Stimulated activated CD4-positive, alpha-beta T cell treated with anti-CD3 and anti-CD28 coated beads, Interleukin-12 subunit alpha, Interleukin-12 subunit beta, amount 100 ng/mL, for 4 hours (primary cell): ENCODE data around the gene RHBG.
"Not testable (repeated sequence)": the region's sequence is repeated elsewhere in the genome, so short reads cannot be mapped to it uniquely, and the experiment has no call there.

Experiments
- DNase-seq: peaks from one replicate; pipeline ENCODE4 v3.0.0-alpha.2; 2020

Gene RHBG

GRCh38 chr1:156368889-156369684 is at the start of gene RHBG:
RHBG (plus strand) TSS chr1:156369211; CDS start chr1:156369250, 39 bp downstream.
- DNase-seq = no peak

DNA sequence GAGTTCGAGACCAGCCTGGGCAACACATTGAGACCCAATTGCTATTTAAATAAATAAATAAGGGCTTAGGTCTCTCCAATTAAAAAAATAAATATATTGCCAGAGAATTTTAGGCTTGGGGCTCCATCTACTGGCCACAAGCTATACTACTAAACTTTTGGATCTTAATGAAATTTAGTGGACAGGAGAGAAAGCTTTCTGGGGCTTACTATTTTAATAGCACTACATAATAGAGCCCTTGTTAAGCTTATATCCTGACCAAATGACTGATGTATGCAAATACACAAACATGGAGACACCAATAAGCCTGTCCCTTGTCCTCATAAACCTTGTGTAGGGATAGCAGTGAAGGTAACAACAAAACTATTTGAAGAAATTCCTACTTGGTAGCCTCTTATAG is 49.3 kb upstream of the RHBG start:
- no peak for DNase-seq

DNA sequence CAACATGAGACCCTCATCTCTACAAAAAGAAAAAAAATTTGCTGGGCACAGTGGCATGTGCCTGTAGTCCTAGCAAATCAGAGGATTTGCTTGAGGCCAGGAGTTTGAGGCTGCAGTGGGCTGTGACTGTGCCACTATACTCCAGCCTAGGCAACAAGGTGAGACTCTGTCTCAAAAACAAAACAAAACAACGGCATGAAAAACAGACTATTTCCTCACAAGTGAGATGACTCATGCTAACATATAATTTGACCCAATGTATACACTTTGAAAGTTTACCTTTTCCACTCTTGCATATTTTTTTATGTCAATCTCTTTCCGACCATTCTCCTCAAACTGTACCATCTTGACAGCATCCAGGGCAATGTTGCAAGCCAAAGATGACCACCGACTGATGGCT is 48.5 kb upstream of the RHBG start:
- DNase-seq = no peak

DNA sequence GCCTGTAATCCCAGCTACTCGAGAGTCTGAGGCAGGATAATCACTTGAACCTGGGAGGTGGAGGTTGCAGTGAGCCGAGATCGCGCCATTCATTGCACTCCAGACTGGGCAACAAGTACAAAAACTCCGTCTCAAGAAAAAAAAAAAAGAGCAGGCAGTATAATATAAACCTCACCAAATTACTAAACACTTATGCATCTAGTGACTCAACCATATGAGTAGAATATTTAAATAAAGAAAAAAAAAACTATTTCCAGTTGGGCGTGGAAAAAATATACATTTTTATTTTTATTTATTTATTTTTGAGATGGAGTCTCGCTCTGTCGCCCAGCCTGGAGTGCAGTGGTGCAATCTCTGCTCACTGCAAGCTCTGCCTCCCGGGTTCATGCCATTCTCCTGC is 45.8 kb upstream of the RHBG start:
- DNase-seq = not testable (repeated sequence)

DNA sequence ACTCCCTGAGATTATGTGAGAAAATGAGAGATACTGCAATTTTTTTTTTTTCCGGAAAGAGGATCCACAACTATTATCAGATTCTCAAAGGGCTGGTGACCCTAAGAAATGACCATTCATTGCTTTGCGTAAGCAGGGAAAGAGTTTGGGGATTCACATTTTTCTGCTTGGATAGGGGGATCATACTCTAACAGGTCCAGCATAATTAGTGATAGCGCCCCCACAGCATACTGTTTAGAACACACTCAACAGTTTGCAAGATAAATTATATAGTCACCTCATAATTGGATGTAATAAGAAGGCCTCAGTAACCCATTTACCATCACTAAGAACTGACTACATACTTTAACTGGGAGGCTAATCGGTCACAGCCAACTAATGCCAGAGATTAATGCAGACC is 32.8 kb upstream of the RHBG start:
- no peak for DNase-seq

GRCh38 chr1:156337052-156337887 is 31.7 kb upstream of the RHBG start:
- DNase-seq = no peak

DNA sequence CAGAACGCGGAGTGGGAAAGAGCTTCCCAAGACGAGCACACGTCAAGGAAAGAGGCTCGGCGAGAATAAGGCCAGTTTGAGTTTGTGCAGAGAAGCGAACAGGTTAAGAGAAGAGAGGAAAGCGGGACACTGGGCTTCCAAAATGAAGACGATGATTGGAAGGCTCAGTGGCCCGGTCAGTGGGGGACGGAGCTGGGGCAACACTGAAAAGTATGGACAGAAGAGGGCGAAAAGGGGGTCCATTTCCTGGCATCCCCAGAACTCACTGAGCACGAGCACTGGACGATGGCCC is 31.2 kb upstream of the RHBG start:
- no peak for DNase-seq

DNA sequence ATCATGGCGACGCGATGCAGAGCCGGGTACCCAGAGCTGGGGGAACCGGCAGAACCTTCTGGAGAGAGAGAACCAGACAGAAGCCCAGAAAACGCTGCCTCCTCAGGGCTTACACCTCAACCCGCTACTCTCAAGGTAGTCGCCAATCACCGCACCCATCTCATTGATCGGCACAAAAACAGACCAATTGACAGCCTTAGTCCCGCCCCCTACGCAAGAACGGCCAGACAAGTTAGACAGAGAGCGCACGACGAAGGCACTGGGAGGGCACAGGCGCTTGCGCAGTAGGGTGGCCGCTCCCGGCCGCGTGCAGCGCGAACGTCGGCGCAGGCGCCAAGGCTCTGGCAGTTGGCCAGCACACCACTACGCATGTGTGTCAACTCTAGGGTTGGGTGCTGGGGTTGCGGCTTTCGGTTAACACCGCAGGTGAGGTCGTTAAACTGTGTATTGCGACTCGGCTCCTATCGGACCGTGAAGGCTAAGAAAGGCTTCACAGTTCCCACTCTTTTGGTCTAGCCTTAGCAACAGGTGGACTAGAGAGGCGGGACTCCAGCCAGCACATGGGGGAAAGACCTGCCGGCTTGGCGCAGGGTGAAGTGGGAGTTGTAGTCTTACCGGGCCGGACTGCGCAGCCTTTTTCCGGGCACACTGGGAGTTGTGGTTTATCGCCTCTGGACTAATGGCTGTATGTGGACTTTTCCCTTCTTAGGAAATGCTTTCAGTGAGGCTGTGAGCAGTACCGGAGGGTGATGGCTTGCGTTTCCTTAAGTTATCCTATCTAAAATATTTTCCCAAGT is 30.6 kb upstream of the RHBG start, which contains the start of the genes CCT3 and TSACC:
Gene CCT3 (minus strand): TSS at position 113 of the 797 bp plus-strand sequence. CDS start 108 bp downstream, at position 5.
Gene TSACC (plus strand): TSS at position 347 of the 797 bp plus-strand sequence. CDS start 1,232 bp downstream, outside the sequence.
- peak; percentile 99 for DNase-seq

GRCh38 chr1:156342166-156342955 is 26.6 kb upstream of the RHBG start:
- DNase-seq = no peak

GRCh38 chr1:156344409-156344808 is 24.6 kb upstream of the RHBG start:
- no peak for DNase-seq

- not testable (repeated sequence) for DNase-seq
Measured at GRCh38 chr1:156346035-156346434, 23.0 kb upstream of the RHBG start.

GRCh38 chr1:156346636-156347035 is 22.4 kb upstream of the RHBG start:
- no peak for DNase-seq

- no peak for DNase-seq
Measured at GRCh38 chr1:156347331-156347730, 21.7 kb upstream of the RHBG start.

- not testable (repeated sequence) for DNase-seq
Measured at GRCh38 chr1:156352481-156352880, 16.5 kb upstream of the RHBG start.

DNA sequence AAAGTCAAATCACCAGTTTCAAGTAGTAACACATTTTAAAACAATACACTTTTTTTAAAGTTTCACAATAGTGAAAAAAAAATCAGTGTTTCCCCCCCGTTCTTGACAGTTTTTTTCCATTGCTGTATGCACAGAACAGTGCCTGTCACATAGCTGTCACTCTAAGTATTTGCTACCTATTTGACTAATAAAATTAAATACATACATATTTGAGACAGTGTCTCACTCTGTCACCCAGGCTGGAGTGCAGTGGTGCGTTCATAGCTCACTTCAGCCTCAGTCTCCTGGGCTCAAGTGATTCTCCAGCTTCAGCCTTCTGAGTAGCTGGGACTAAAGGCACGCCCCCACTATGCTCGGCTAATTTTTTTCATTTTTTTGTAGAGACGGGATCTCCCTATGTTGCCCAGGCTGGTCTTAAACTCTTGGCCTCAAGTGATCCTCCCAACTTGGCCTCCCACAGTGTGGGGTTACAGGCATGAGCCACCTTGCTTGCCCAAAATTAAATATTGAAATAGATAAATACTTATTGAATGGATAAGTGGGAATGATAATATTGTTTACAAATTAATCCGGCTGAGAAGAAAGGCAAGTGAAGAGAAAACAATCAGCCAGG is 12.6 kb upstream of the RHBG start:
- DNase-seq = no peak

DNA sequence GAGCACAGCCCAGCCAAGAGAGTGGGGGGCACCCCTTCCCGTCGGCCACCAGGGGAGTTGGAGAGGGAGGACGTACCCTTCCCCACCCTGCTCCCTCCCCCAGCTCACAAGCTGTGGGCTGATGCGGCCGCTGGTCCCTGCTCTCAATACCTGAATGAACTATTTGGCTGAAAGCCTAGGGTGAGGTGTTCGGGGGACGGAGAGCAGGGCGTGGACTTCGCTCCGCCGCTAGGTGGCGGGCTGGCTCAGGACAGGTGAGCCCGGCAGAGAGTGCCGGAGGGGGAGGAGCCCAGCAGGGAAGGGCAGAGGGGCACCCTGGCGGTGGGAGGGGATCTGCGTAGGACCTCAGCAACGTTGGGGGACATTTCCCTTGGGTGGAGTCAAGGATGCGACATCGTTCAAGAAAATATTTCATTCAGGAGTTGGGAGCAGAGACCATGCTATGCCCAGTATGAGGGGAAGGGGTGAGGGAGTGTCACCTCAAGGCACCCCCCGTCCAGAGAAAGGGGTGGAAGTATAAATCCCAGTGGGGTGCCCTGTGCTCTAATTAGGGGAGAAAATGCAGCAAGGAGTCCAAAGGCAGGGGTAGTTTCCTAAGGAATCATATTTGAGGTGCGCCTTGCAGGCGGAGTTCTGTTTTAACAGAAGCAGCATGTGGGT is 12.0 kb upstream of the RHBG start:
- peak; percentile 69 for DNase-seq

- no peak for DNase-seq
Measured at GRCh38 chr1:156357977-156358376, 11.0 kb upstream of the RHBG start.

- no peak for DNase-seq
Measured at GRCh38 chr1:156358641-156359040, 10.4 kb upstream of the RHBG start.

DNA sequence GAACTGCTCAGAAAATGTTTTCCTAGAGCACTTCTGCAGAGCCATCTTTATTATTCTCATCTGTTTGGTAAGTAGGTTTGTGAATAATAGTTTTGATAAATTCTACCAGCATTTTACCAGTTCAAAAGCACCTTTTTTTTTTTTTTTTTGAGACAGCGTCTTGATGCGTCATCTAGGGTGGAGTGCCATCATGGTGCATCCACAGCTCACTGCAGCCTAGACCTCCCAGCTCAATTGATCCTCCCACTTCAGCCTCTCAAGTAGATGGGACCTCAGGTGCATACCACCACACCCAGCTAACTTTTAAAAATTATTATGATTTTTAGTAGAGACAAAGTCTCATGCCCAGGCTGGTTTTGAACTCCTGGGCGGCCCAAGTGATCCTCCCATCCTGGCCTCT is 9.8 kb upstream of the RHBG start:
- no peak for DNase-seq

DNA sequence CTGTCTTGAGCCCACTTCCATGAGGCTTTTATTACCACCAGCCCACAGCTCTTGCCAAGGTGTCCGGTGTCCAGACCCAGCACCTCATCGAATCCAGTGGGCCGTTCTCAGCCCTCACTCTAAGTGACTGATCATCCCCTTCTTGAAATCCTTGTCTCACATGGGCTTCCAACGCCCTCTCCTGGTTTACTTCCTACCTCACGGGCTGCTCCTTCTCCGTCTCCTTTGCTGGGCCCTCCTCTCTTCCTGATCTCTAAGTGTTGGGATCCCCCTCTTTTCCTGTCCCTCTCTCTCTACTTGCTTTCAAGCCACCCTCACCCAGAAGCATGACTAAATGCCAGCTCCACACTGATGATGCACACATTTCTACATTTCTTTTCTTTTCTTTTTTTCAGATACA is 9.0 kb upstream of the RHBG start:
- DNase-seq = no peak

- no peak for DNase-seq
Measured at GRCh38 chr1:156360534-156360933, 8.5 kb upstream of the RHBG start.
